HepG2 (cell line): ENCODE measurements around the gene KRTAP5-1. TPM values are rescaled to one million over a fixed set of nuclear protein-coding genes. Genes with fewer than 3 reads are reported as not detected.

Source experiments
- CBX1 ChIP-seq: IDR thresholded peaks from one replicate; pipeline ENCODE4 v1.6.1; 2016; ENCODE audit warnings: antibody characterized with exemption, low read depth
- CBX2 ChIP-seq, 2 experiments: fragments of 200-600 bp in 1 of 2; sonication (generic); formaldehyde crosslinking in 1 of 2; IDR thresholded peaks; 2 replicates each; pipeline versions ENCODE4 v1.7.0 to v1.8.1; 2018 to 2022; ENCODE audit warnings: low read depth in 2 of 2, low read length in 1 of 2, mild to moderate bottlenecking in 1 of 2, missing genetic modification reagents in 1 of 2
- CHCHD3 ChIP-seq: sonication (generic); formaldehyde crosslinking; IDR thresholded peaks from 2 replicates; pipeline ENCODE4 v1.8.0; 2022; ENCODE audit warnings: mild to moderate bottlenecking, missing genetic modification reagents, moderate library complexity
- HOXA3 ChIP-seq: sonication (generic); formaldehyde crosslinking; IDR thresholded peaks from 2 replicates; pipeline ENCODE4 v1.5.0; 2020; ENCODE audit warnings: missing genetic modification reagents
- MEIS1 ChIP-seq: sonication (generic); formaldehyde crosslinking; IDR thresholded peaks from 2 replicates; pipeline ENCODE4 v1.9.0; 2021; ENCODE audit warnings: mild to moderate bottlenecking, missing genetic modification reagents, moderate library complexity, borderline replicate concordance
- RAD21 ChIP-seq: fragments of 450-650 bp; formaldehyde crosslinking; IDR thresholded peaks from 2 replicates; pipeline ENCODE4 v1.5.0; 2020; ENCODE audit warnings: mild to moderate bottlenecking
- TFDP2 ChIP-seq: sonication (generic); formaldehyde crosslinking; IDR thresholded peaks from 2 replicates; pipeline ENCODE4 v1.4.0; 2020; ENCODE audit warnings: missing genetic modification reagents
- ZBTB25 ChIP-seq: IDR thresholded peaks from 2 replicates; pipeline ENCODE4 v1.6.1; 2018; ENCODE audit warnings: missing genetic modification reagents
- ZNF20 ChIP-seq: sonication (generic); formaldehyde crosslinking; IDR thresholded peaks from 2 replicates; pipeline ENCODE4 v1.4.0; 2020; ENCODE audit warnings: mild to moderate bottlenecking, moderate library complexity, missing genetic modification reagents
- ZNF430 ChIP-seq: sonication (generic); formaldehyde crosslinking; IDR thresholded peaks from 2 replicates; pipeline ENCODE4 v1.9.0; 2021; ENCODE audit warnings: mild to moderate bottlenecking, missing genetic modification reagents
- ZNF713 ChIP-seq: sonication (generic); formaldehyde crosslinking; IDR thresholded peaks from 2 replicates; pipeline ENCODE4 v1.4.0; 2020; ENCODE audit warnings: mild to moderate bottlenecking, missing genetic modification reagents
- ZNF780A ChIP-seq: sonication (generic); formaldehyde crosslinking; IDR thresholded peaks from 2 replicates; pipeline ENCODE4 v1.8.0; 2022; ENCODE audit warnings: mild to moderate bottlenecking, missing genetic modification reagents, moderate library complexity
- polyA plus RNA-seq, 8 experiments: library from polyadenylated mRNA; depleted of rRNA in 3 of 8; stranded (reverse) in 7 of 8; unstranded in 1 of 8; fragments of >200 nt; fragmentation: Illumina TruSeq in 4 of 8; extraction: Trizol in 4 of 8; gene quantifications; 2 replicates each; pipeline versions ENCODE4 v1.2.1 to v1.2.3, GENCODE V29; 2011 to 2016; ENCODE audit warnings: low read depth in 4 of 8, missing spikeins in 1 of 8, mixed read lengths in 1 of 8; ENCODE audit not compliant: insufficient read depth in 1 of 8
- total RNA-seq, 5 experiments: library from RNA; depleted of rRNA; stranded (reverse); fragments of >200 nt; fragmentation: Illumina TruSeq; extraction: Trizol; gene quantifications; 2 replicates each; pipeline ENCODE4 v1.2.3, GENCODE V29; 2016; ENCODE audit warnings: low read depth in 1 of 5

The KRTAP5-1 gene
- total and polyA plus RNA-seq, 2 of the 13 experiments (the other 11 are each of a cell fraction or from before 2014, with no cell fraction given), result not detected

- no peak for TF ChIP-seq MEIS1 (CRISPR knock-in tag)
- no peak for TF ChIP-seq ZBTB25 (CRISPR knock-in tag)
- TF ChIP-seq ZNF430 (CRISPR knock-in tag), result no peak
- no peak for TF ChIP-seq HOXA3 (CRISPR knock-in tag)
- TF ChIP-seq ZNF20 (CRISPR knock-in tag), result no peak
- TF ChIP-seq RAD21 (CRISPR knock-in tag), result no peak
- no peak for TF ChIP-seq ZNF713 (CRISPR knock-in tag)
- TF ChIP-seq TFDP2 (CRISPR knock-in tag), result no peak
- no peak for TF ChIP-seq CBX1
- no peak for TF ChIP-seq ZNF780A (CRISPR knock-in tag)
- TF ChIP-seq CBX2 (IDR thresholded peaks at IDR 0.05; ENCODE audit: low read depth, low read length), result no peak
- TF ChIP-seq CBX2 (CRISPR knock-in tag; IDR thresholded peaks at IDR 0.05; ENCODE audit: low read depth), result no peak
- no peak for TF ChIP-seq CHCHD3 (CRISPR knock-in tag)
Observed at GRCh38 chr11:1597994-1598380, 12.9 kb upstream of the KRTAP5-1 start, which contains the start of gene KRTAP5-2 (continued).
